Measurements from ENCODE around the gene INTS15.

GRCh38 chr7:6589829-6590644, at the start of gene INTS15:
- TF ChIP-seq CTCF (conservative IDR thresholded peaks at IDR 0.05) (no peak; the same call in 1 of the 2 replicates), EZH2 (IDR thresholded peaks at IDR 0.05; ENCODE audit: low read depth) (no peak)
